ENCODE results near the gene TERT.

- TF ChIP-seq CTCF (conservative IDR thresholded peaks at IDR 0.05; ENCODE audit: low read length), result no peak
- no peak for TF ChIP-seq EZH2phosphoT487 (IDR thresholded peaks at IDR 0.05; ENCODE audit: borderline replicate concordance)
These were observed 42.1 kb upstream of the TERT start for GRCh38 chr5:1336749-1337488.
